SK-N-SH (cell line): ENCODE results near the gene DUSP9. TPM values are rescaled to one million over a fixed set of nuclear protein-coding genes. Genes with fewer than 3 reads are reported as not detected.

ENCODE experiments used
- CTCF ChIA-PET: fragments of 300-600, 350-600 bp; formaldehyde crosslinking; extraction: SDS; loops from one replicate; lab custom pipeline; 2021; lab: Yijun Ruan, JAX
- POLR2A ChIA-PET: fragments of 350-600 bp; sonication (Branson Sonifier 250); formaldehyde crosslinking; extraction: SDS; loops from one replicate; lab custom pipeline; 2020; ENCODE audit warnings: antibody characterized with exemption, inconsistent platforms; lab: Yijun Ruan, JAX
- DNase-seq: peaks from one replicate; pipeline ENCODE4 v3.0.0; 2012
- H2AFZ ChIP-seq: fragments of 200-600 bp; sonication (generic); 2 replicates; pipeline ENCODE4 v1.8.1; 2016; ENCODE audit warnings: antibody characterized with exemption, mild to moderate bottlenecking, low read depth
- H3F3A ChIP-seq: fragments of 200-600 bp; sonication (generic); replicated peaks from 2 replicates; pipeline ENCODE3; 2016; ENCODE audit warnings: antibody characterized with exemption, mild to moderate bottlenecking; ENCODE audit not compliant: insufficient read depth
- H3K27ac ChIP-seq, 2 experiments: fragments of 200-500 bp in 1 of 2; fragments of 200-600 bp in 1 of 2; sonication (Bioruptor generic) in 1 of 2; sonication (generic), shearing (Covaris generic) in 1 of 2; 2 replicates each; pipeline versions ENCODE4 v1.5.1 to v1.6.1; 2014 to 2016; ENCODE audit warnings: low read depth in 2 of 2, inconsistent platforms in 1 of 2, low read length in 1 of 2, mild to moderate bottlenecking in 1 of 2, mixed read lengths in 1 of 2
- H3K27me3 ChIP-seq: fragments of 200-600 bp; sonication (generic), shearing (Covaris generic); 2 replicates; pipeline ENCODE4 v1.6.1; 2016; ENCODE audit warnings: mixed run types; ENCODE audit not compliant: insufficient read depth
- H3K36me3 ChIP-seq, 2 experiments: fragments of 200-500 bp in 1 of 2; fragments of 200-600 bp in 1 of 2; sonication (Bioruptor generic) in 1 of 2; sonication (generic) in 1 of 2; replicated peaks in 1 of 2; 2 replicates each; pipeline versions ENCODE3 to v1.5.1; 2014 to 2016; ENCODE audit warnings: low read length in 1 of 2, mild to moderate bottlenecking in 1 of 2; ENCODE audit not compliant: insufficient read depth in 2 of 2, control insufficient read depth in 1 of 2
- H3K4me1 ChIP-seq, 2 experiments: fragments of 200-500 bp in 1 of 2; fragments of 200-600 bp in 1 of 2; sonication (Bioruptor generic) in 1 of 2; sonication (generic), shearing (Covaris generic) in 1 of 2; 2 replicates each; pipeline versions ENCODE4 v1.5.1 to v1.6.1; 2014 to 2016; ENCODE audit warnings: low read depth in 1 of 2, low read length in 1 of 2, mixed run types in 1 of 2; ENCODE audit not compliant: insufficient read depth in 2 of 2, control insufficient read depth in 1 of 2
- H3K4me2 ChIP-seq: fragments of 200-600 bp; sonication (generic), shearing (Covaris generic); 2 replicates; pipeline ENCODE4 v1.6.1; 2017; ENCODE audit warnings: mixed run types
- H3K4me3 ChIP-seq, 2 experiments: fragments of 200-500 bp in 1 of 2; fragments of 200-600 bp in 1 of 2; sonication (Bioruptor generic) in 1 of 2; sonication (generic), shearing (Covaris generic) in 1 of 2; 2 replicates each; pipeline versions ENCODE4 v1.5.1 to v1.8.1; 2014 to 2016; ENCODE audit warnings: low read depth in 2 of 2, inconsistent platforms in 1 of 2, low read length in 1 of 2, mild to moderate bottlenecking in 1 of 2, mixed read lengths in 1 of 2, moderate library complexity in 1 of 2
- H3K79me2 ChIP-seq: fragments of 200-600 bp; sonication (generic); 2 replicates; pipeline ENCODE4 v1.8.1; 2017; ENCODE audit warnings: mild to moderate bottlenecking; ENCODE audit not compliant: insufficient read depth
- H3K9ac ChIP-seq: fragments of 200-600 bp; sonication (generic); 2 replicates; pipeline ENCODE4 v1.6.1; 2017; ENCODE audit warnings: mixed run types
- H3K9me2 ChIP-seq: fragments of 200-600 bp; sonication (generic); 2 replicates; pipeline ENCODE4 v1.6.1; 2017; ENCODE audit warnings: mixed run types
- H3K9me3 ChIP-seq: fragments of 200-600 bp; sonication (generic); 2 replicates; pipeline ENCODE4 v1.6.1; 2017; ENCODE audit warnings: mixed run types, mild to moderate bottlenecking, moderate library complexity
- H4K20me1 ChIP-seq: fragments of 200-600 bp; sonication (generic); 2 replicates; pipeline ENCODE4 v1.6.1; 2017; ENCODE audit warnings: mild to moderate bottlenecking, mixed run types; ENCODE audit not compliant: insufficient read depth
- CTCF ChIP-seq: fragments of 200-600 bp; sonication (generic); IDR thresholded peaks from 2 replicates; pipeline ENCODE4 v1.6.1; 2017; ENCODE audit warnings: antibody characterized with exemption, mild to moderate bottlenecking, moderate library complexity
- EP300 ChIP-seq, 2 experiments: IDR thresholded peaks; 2 replicates each; pipeline versions ENCODE4 v1.4.0 to v1.6.1; 2012; ENCODE audit warnings: borderline replicate concordance in 1 of 2, low read depth in 1 of 2, low read length in 1 of 2
- FOXJ3 ChIP-seq: sonication (generic); formaldehyde crosslinking; IDR thresholded peaks from 2 replicates; pipeline ENCODE4 v1.5.1; 2020; ENCODE audit warnings: mild to moderate bottlenecking, missing genetic modification reagents
- FOXM1 ChIP-seq: IDR thresholded peaks from 2 replicates; pipeline ENCODE4 v1.4.0; 2012; ENCODE audit warnings: low read depth, mild to moderate bottlenecking
- JUND ChIP-seq: IDR thresholded peaks from 2 replicates; pipeline ENCODE4 v1.4.0; 2012
- NFIC ChIP-seq: IDR thresholded peaks from 2 replicates; pipeline ENCODE4 v1.4.0; 2012; ENCODE audit warnings: borderline replicate concordance
- NRF1 ChIP-seq: IDR thresholded peaks from 2 replicates; pipeline ENCODE4 v1.6.1; 2012; ENCODE audit warnings: low read depth, mild to moderate bottlenecking, low read length
- REST ChIP-seq: IDR thresholded peaks from 2 replicates; pipeline ENCODE4 v1.6.1; 2012; ENCODE audit warnings: mild to moderate bottlenecking, low read depth, low read length, moderate library complexity
- RFX5 ChIP-seq: IDR thresholded peaks from 2 replicates; pipeline ENCODE4 v1.6.1; 2012; ENCODE audit warnings: mild to moderate bottlenecking, improper control_type of control experiment, low read length
- TCF12 ChIP-seq: IDR thresholded peaks from 2 replicates; pipeline ENCODE4 v1.4.0; 2012
- TEAD4 ChIP-seq: IDR thresholded peaks from 2 replicates; pipeline ENCODE4 v1.4.0; 2012; ENCODE audit warnings: mild to moderate bottlenecking, borderline replicate concordance; ENCODE audit not compliant: insufficient read depth
- ZBTB33 ChIP-seq: IDR thresholded peaks from 2 replicates; pipeline ENCODE4 v1.4.0; 2012; ENCODE audit warnings: low read depth, borderline replicate concordance
- WGBS: methylation state at CpG from one replicate; pipeline ENCODE4 v1.1.6; 2017; ENCODE audit warnings: low lambda C conversion rate; 5-methylcytosine and 5-hydroxymethylcytosine counted together
- polyA plus RNA-seq, 3 experiments: library from polyadenylated mRNA; depleted of rRNA; stranded (reverse); fragments of >200 nt; gene quantifications; 2 replicates each; pipeline ENCODE4 v1.2.3, GENCODE V29; 2012

DUSP9 gene
- polyA plus RNA-seq, 1 of the 3 experiments (the other 2 are of a cell fraction): 0.05 TPM

- Histone ChIP-seq H3K79me2 (no peaks in the 10 kb centered on the region), H3K4me3 (no peak overlapping the region), H4K20me1 (no peaks in the 10 kb centered on the region), H3K27ac (no peak overlapping the region), H3K9me3 (no peaks in the 10 kb centered on the region), H3K36me3 (no peaks in the 10 kb centered on the region), H3K9me2 (no peaks in the 10 kb centered on the region), H3K9ac (no peak overlapping the region), H3K27me3 (peaks cover 58% of the 10 kb centered on the region), H3K4me1 (peaks cover 0 to 22% of the 10 kb centered on the region in 2 experiments; a peak in 1 of 4 replicates), H2AFZ (no peak overlapping the region), H3K4me2 (no peak overlapping the region), H3F3A (no peaks in the 10 kb centered on the region)
- POLR2A ChIA-PET: no interaction called here
- WGBS: 48% methylated on average over 15 of the region's 23 CpGs
- CTCF ChIA-PET: interaction anchor here (0.6 to 1.9 kb wide), 9 partner anchors 14 to 699 kb away, joined by 3 to 11 read pairs (median 4); no protein-coding TSS in a partner anchor
- peak; percentile 25 for DNase-seq
- TF ChIP-seq FOXM1 (no peak), JUND (no peak), NRF1 (no peak), FOXJ3 (no peak), NFIC (no peak), CTCF (no peak), RFX5 (no peak), TCF12 (no peak), TEAD4 (no peak), ZBTB33 (no peak), REST (no peak), EP300 (IDR thresholded peaks at IDR 0.05; ENCODE audit: borderline replicate concordance in 1 of 2, low read depth in 1 of 2, low read length in 1 of 2) (no peak)
These were observed 6.8 kb upstream of the DUSP9 start for GRCh38 chrX:153640045-153640686.
